MM.1S (cell line): Measurements from ENCODE around the gene GFAP.

ENCODE experiments used
- DNase-seq: peaks from one replicate; pipeline ENCODE4 v3.0.0-alpha.2; 2015
- H2AFZ ChIP-seq: fragments of 300-600 bp; sonication (generic); 2 replicates; pipeline ENCODE4 v1.6.0; 2016; ENCODE audit warnings: antibody characterized with exemption, low read length
- H3F3A ChIP-seq: fragments of 300-600 bp; sonication (generic); 2 replicates; pipeline ENCODE4 v1.6.1; 2016; ENCODE audit warnings: mild to moderate bottlenecking, antibody characterized with exemption, low read length, moderate library complexity, mixed read lengths; ENCODE audit not compliant: insufficient read depth
- H3K27ac ChIP-seq: fragments of 300-600 bp; sonication (generic); 2 replicates; pipeline ENCODE4 v1.5.1; 2016; ENCODE audit warnings: mild to moderate bottlenecking, low read length
- H3K27me3 ChIP-seq: fragments of 300-600 bp; sonication (generic); replicated peaks from 2 replicates; pipeline ENCODE4 v1.6.0; 2016; ENCODE audit warnings: low read length; ENCODE audit not compliant: insufficient read depth
- H3K36me3 ChIP-seq: fragments of 300-600 bp; sonication (generic); replicated peaks from 2 replicates; pipeline ENCODE4 v1.6.1; 2016; ENCODE audit warnings: mild to moderate bottlenecking, low read length, mixed read lengths; ENCODE audit not compliant: insufficient read depth
- H3K4me1 ChIP-seq: fragments of 300-600 bp; sonication (generic); 2 replicates; pipeline ENCODE4 v1.6.1; 2016; ENCODE audit warnings: low read length, mixed read lengths
- H3K4me2 ChIP-seq: fragments of 300-600 bp; sonication (generic); 2 replicates; pipeline ENCODE4 v1.6.0; 2016; ENCODE audit warnings: low read depth, low read length
- H3K4me3 ChIP-seq: fragments of 300-600 bp; sonication (generic); 2 replicates; pipeline ENCODE4 v1.5.1; 2016; ENCODE audit warnings: low read length, mixed read lengths
- H3K79me2 ChIP-seq: fragments of 300-600 bp; sonication (generic); 2 replicates; pipeline ENCODE4 v1.6.1; 2016; ENCODE audit warnings: mixed run types, low read length, mixed read lengths
- H3K9ac ChIP-seq: fragments of 300-600 bp; sonication (generic); 2 replicates; pipeline ENCODE4 v1.6.1; 2016; ENCODE audit warnings: low read length, mixed read lengths
- H3K9me2 ChIP-seq: fragments of 300-600 bp; sonication (generic); replicated peaks from 2 replicates; pipeline ENCODE4 v1.6.1; 2016; ENCODE audit warnings: mild to moderate bottlenecking, low read length, mixed read lengths; ENCODE audit not compliant: insufficient read depth
- H3K9me3 ChIP-seq: fragments of 300-600 bp; sonication (generic); replicated peaks from 2 replicates; pipeline ENCODE4 v1.6.1; 2016; ENCODE audit warnings: mild to moderate bottlenecking, low read length, mixed read lengths; ENCODE audit not compliant: insufficient read depth
- H4K20me1 ChIP-seq: fragments of 300-600 bp; sonication (generic); 2 replicates; pipeline ENCODE4 v1.6.1; 2016; ENCODE audit warnings: mild to moderate bottlenecking, low read length, moderate library complexity, mixed read lengths; ENCODE audit not compliant: insufficient read depth
- CTCF ChIP-seq: fragments of 300-600 bp; sonication (generic); IDR thresholded peaks from 2 replicates; pipeline ENCODE4 v1.5.1; 2016; ENCODE audit warnings: antibody characterized with exemption, low read length, mixed read lengths
- EZH2 ChIP-seq: fragments of 300-600 bp; sonication (generic); optimal IDR thresholded peaks from 2 replicates; pipeline ENCODE3; 2017; ENCODE audit warnings: low read depth, mild to moderate bottlenecking, antibody characterized with exemption, low read length, mixed read lengths
- EZH2phosphoT487 ChIP-seq: fragments of 300-600 bp; sonication (generic); IDR thresholded peaks from 2 replicates; pipeline ENCODE4 v1.6.1; 2018; ENCODE audit warnings: antibody characterized with exemption, low read length

The GFAP gene

GRCh38 chr17:44903012-44903685 lies 12.2 kb downstream of the GFAP start:
- no peak for DNase-seq
- Histone ChIP-seq H3K79me2 (peaks cover 10% of the 10 kb centered on the region), H3F3A (0 out of 2 replicates have a peak, but pooled peaks cover 8% of the 10 kb centered on the region), H4K20me1 (no peaks in the 10 kb centered on the region), H3K4me2 (no peak overlapping the region), H3K27me3 (peaks cover 60% of the 10 kb centered on the region), H3K9me3 (no peaks in the 10 kb centered on the region), H2AFZ (no peak overlapping the region), H3K4me3 (no peak overlapping the region), H3K36me3 (no peaks in the 10 kb centered on the region), H3K9ac (no peak overlapping the region), H3K4me1 (no peaks in the 10 kb centered on the region), H3K27ac (no peak overlapping the region), H3K9me2 (no peaks in the 10 kb centered on the region)
- TF ChIP-seq EZH2, result no peak
- TF ChIP-seq CTCF, result no peak
- no peak for TF ChIP-seq EZH2phosphoT487

- Histone ChIP-seq H3K27me3 (peaks cover 58% of the 10 kb centered on the region), H3K4me3 (no peak overlapping the region), H4K20me1 (no peaks in the 10 kb centered on the region), H2AFZ (no peak overlapping the region), H3K36me3 (no peaks in the 10 kb centered on the region), H3K9ac (no peak overlapping the region), H3K9me3 (no peaks in the 10 kb centered on the region), H3K9me2 (no peaks in the 10 kb centered on the region), H3K4me2 (no peak overlapping the region), H3K79me2 (peaks cover 19% of the 10 kb centered on the region), H3K27ac (no peak overlapping the region), H3F3A (0 out of 2 replicates have a peak, but pooled peaks cover 8% of the 10 kb centered on the region), H3K4me1 (no peaks in the 10 kb centered on the region)
- TF ChIP-seq CTCF, result no peak
- no peak for TF ChIP-seq EZH2
- no peak for TF ChIP-seq EZH2phosphoT487
- DNase-seq, result no peak
These were observed 13.1 kb downstream of the GFAP start for GRCh38 chr17:44902135-44902760.

- Histone ChIP-seq H3K9me2 (no peaks in the 10 kb centered on the region), H3K4me1 (no peaks in the 10 kb centered on the region), H3K9ac (no peak overlapping the region), H2AFZ (no peak overlapping the region), H3K36me3 (no peaks in the 10 kb centered on the region), H4K20me1 (no peaks in the 10 kb centered on the region), H3K9me3 (no peaks in the 10 kb centered on the region), H3F3A (0 out of 2 replicates have a peak, but pooled peaks cover 8% of the 10 kb centered on the region), H3K27me3 (peaks cover 53% of the 10 kb centered on the region), H3K4me2 (no peak overlapping the region), H3K27ac (no peak overlapping the region), H3K4me3 (no peak overlapping the region), H3K79me2 (peaks cover 26% of the 10 kb centered on the region)
- DNase-seq, result no peak
- TF ChIP-seq CTCF (no peak), EZH2phosphoT487 (no peak), EZH2 (no peak)
These were observed 13.8 kb downstream of the GFAP start for GRCh38 chr17:44901411-44901921.
